Fibroblast of lung (primary cell): ENCODE measurements around the gene GAB2.

Experiments
- CTCF ChIP-seq, 2 donors: IDR thresholded peaks in 1 of 2; conservative IDR thresholded peaks in 1 of 2; 1 replicate in 1 of 2; 2 replicates in 1 of 2; pipeline ENCODE4 v1.5.1; 2011 to 2012; ENCODE audit warnings: low read length in 2 of 2, control low read depth in 1 of 2, inconsistent platforms in 1 of 2, low read depth in 1 of 2, mild to moderate bottlenecking in 1 of 2
- EZH2 ChIP-seq: IDR thresholded peaks from 2 replicates; pipeline ENCODE4 v1.5.1; 2012; ENCODE audit warnings: low read length, control low read depth, mild to moderate bottlenecking; ENCODE audit errors: missing control alignments

DNA sequence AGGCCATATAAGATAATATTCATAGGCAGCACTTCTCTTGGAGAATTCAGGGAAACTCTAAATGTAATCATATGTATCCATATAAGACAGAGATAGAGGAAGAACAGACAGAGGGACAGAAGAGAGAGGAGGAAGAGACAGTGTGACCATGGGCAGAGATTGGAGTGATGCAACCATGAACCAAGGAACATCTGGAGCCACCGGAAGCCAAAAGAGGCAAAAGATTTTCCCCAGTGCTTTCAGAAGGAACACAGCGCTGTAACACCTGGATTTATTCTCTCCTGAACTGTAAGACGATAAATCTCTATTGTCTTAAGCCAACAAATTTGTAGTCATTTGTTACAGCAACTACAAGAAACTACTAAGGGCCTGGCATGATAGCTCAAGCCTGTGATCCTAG, 57.7 kb downstream of the GAB2 start:
- TF ChIP-seq CTCF (conservative IDR thresholded peaks at IDR 0.05 in 1 of 2, IDR thresholded peaks at IDR 0.05 in 1 of 2; ENCODE audit: low read depth in 1 of 2, low read length in 2 of 2) = no peak
- no peak for TF ChIP-seq EZH2
